Neural progenitor cell (in vitro differentiated cells): Measurements from ENCODE around the gene MUC5AC. TPM values are rescaled to one million over a fixed set of nuclear protein-coding genes. Genes with fewer than 3 reads are reported as not detected.
A peak's percentile ranks its signal among the peaks of the same experiment; 100 is the strongest.

ENCODE experiments used
- DNase-seq: peaks from one replicate; pipeline ENCODE4 v3.0.0-alpha.2; 2016; ENCODE audit warnings: low spot score
- H2AFZ ChIP-seq: fragments of 200-600 bp; sonication (generic); replicated peaks from 2 replicates; pipeline ENCODE4 v1.6.1; 2016; ENCODE audit warnings: antibody characterized with exemption
- H3F3A ChIP-seq: fragments of 200-600 bp; sonication (generic); 2 replicates; pipeline ENCODE4 v1.6.1; 2016; ENCODE audit warnings: antibody characterized with exemption, low read depth
- H3K27ac ChIP-seq: fragments of 200-600 bp; sonication (generic); 2 replicates; pipeline ENCODE4 v1.5.1; 2016; ENCODE audit warnings: mild to moderate bottlenecking
- H3K27me3 ChIP-seq: fragments of 200-600 bp; sonication (generic); 2 replicates; pipeline ENCODE4 v1.6.1; 2016; ENCODE audit warnings: mild to moderate bottlenecking, moderate library complexity
- H3K36me3 ChIP-seq: fragments of 200-600 bp; sonication (generic); 2 replicates; pipeline ENCODE4 v1.5.1; 2016
- H3K4me1 ChIP-seq: fragments of 200-600 bp; sonication (generic); 2 replicates; pipeline ENCODE4 v1.6.1; 2016; ENCODE audit warnings: mixed run types
- H3K4me2 ChIP-seq: fragments of 200-600 bp; sonication (generic); 2 replicates; pipeline ENCODE4 v1.6.1; 2016
- H3K4me3 ChIP-seq: fragments of 200-600 bp; sonication (generic); 2 replicates; pipeline ENCODE4 v1.5.1; 2016
- H3K79me2 ChIP-seq: fragments of 200-600 bp; sonication (generic); 2 replicates; pipeline ENCODE4 v1.6.1; 2016; ENCODE audit warnings: low read depth
- H3K9ac ChIP-seq: fragments of 200-600 bp; sonication (generic); 2 replicates; pipeline ENCODE4 v1.6.1; 2016
- H3K9me3 ChIP-seq: fragments of 200-600 bp; sonication (generic); 2 replicates; pipeline ENCODE4 v1.5.1; 2016; ENCODE audit warnings: low read depth
- H4K20me1 ChIP-seq: fragments of 200-600 bp; sonication (generic); 2 replicates; pipeline ENCODE4 v1.6.1; 2016; ENCODE audit warnings: low read depth
- H3K27ac Mint-ChIP-seq: 3 replicates; pipeline ENCODE4 v1.8.0; 2021; ENCODE audit warnings: mixed read lengths
- H3K27me3 Mint-ChIP-seq: 2 replicates; pipeline ENCODE4 v1.8.0; 2022; ENCODE audit warnings: low read depth, mild to moderate bottlenecking, inconsistent platforms, moderate library complexity, mixed read lengths; ENCODE audit not compliant: insufficient read depth
- H3K36me3 Mint-ChIP-seq: 3 replicates; pipeline ENCODE4 v1.8.0; 2021; ENCODE audit warnings: mixed read lengths
- H3K4me1 Mint-ChIP-seq: 3 replicates; pipeline ENCODE4 v1.8.0; 2021; ENCODE audit warnings: mixed read lengths
- H3K4me3 Mint-ChIP-seq: 3 replicates; pipeline ENCODE4 v1.8.0; 2021; ENCODE audit warnings: mild to moderate bottlenecking, moderate library complexity, mixed read lengths
- H3K9me3 Mint-ChIP-seq: 3 replicates; pipeline ENCODE4 v1.8.0; 2020; ENCODE audit warnings: mixed read lengths
- EZH2 ChIP-seq: fragments of 200-600 bp; sonication (generic); IDR thresholded peaks from 2 replicates; pipeline ENCODE4 v1.6.1; 2017; ENCODE audit warnings: antibody characterized with exemption, mild to moderate bottlenecking, moderate library complexity
- EZH2phosphoT487 ChIP-seq: fragments of 200-600 bp; sonication (generic); IDR thresholded peaks from 2 replicates; pipeline ENCODE4 v1.6.1; 2017; ENCODE audit warnings: antibody characterized with exemption
- total RNA-seq: library from RNA; depleted of rRNA; stranded (reverse); fragments of >200 nt; gene quantifications from 2 replicates; pipeline ENCODE4 v1.2.3, GENCODE V29; 2015; ENCODE audit warnings: low replicate concordance
- TF ChIP-seq, protein P1 (sequence below): fragments of 200-600 bp; sonication (generic); IDR thresholded peaks from 2 replicates; pipeline ENCODE4 v1.5.1; 2017; ENCODE audit warnings: antibody characterized with exemption, mild to moderate bottlenecking

Gene MUC5AC
- total RNA-seq, 1 donor from 2014 or later = not detected

DNA sequence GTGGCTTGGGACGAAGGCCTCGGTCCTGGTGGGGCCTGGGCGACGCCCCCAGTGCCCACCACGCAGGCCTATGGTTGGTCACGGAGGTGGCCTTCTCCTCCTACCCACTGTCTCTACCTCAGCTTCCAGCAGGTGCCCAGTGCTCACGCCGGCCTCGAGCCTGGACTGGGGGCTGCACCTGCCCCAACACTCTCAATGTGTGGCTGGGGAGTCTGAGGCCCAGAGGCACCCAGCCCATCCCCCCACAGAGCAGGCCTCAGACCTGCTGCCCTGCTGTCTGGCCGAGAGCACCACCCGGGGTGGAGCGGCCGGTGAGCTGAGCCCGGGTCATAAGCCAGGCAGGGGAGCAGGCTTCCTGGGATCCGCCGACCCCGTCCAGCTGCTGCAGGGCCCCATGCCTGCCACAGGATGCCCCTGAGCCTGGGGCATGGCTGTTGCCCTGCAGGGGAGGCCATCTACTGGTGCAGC is 28.6 kb upstream of the MUC5AC start:
- no peaks in the 10 kb centered on the region for H3K36me3 ChIP-seq
- no peak overlapping the region for H3K4me3 Mint-ChIP-seq
- no peaks in the 10 kb centered on the region for H3F3A ChIP-seq
- DNase-seq = no peak
- no peak overlapping the region for H2AFZ ChIP-seq
- peaks cover 2% of the 10 kb centered on the region for H3K4me1 Mint-ChIP-seq
- H3K4me3 ChIP-seq = no peak overlapping the region
- TF ChIP-seq, protein P1, sequence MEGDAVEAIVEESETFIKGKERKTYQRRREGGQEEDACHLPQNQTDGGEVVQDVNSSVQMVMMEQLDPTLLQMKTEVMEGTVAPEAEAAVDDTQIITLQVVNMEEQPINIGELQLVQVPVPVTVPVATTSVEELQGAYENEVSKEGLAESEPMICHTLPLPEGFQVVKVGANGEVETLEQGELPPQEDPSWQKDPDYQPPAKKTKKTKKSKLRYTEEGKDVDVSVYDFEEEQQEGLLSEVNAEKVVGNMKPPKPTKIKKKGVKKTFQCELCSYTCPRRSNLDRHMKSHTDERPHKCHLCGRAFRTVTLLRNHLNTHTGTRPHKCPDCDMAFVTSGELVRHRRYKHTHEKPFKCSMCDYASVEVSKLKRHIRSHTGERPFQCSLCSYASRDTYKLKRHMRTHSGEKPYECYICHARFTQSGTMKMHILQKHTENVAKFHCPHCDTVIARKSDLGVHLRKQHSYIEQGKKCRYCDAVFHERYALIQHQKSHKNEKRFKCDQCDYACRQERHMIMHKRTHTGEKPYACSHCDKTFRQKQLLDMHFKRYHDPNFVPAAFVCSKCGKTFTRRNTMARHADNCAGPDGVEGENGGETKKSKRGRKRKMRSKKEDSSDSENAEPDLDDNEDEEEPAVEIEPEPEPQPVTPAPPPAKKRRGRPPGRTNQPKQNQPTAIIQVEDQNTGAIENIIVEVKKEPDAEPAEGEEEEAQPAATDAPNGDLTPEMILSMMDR = no peak
- no peak for TF ChIP-seq EZH2phosphoT487
- TF ChIP-seq EZH2 = no peak
- peaks cover 14% of the 10 kb centered on the region for H3K27me3 Mint-ChIP-seq
- peaks cover 10% of the 10 kb centered on the region for H3K4me1 ChIP-seq
- H3K9me3 ChIP-seq = no peaks in the 10 kb centered on the region
- H3K36me3 Mint-ChIP-seq = no peaks in the 10 kb centered on the region
- H3K27me3 ChIP-seq = no peaks in the 10 kb centered on the region
- H3K4me2 ChIP-seq = no peak overlapping the region
- no peaks in the 10 kb centered on the region for H3K79me2 ChIP-seq
- peaks cover 2% of the 10 kb centered on the region for H3K9me3 Mint-ChIP-seq
- no peak overlapping the region for H3K27ac ChIP-seq
- H4K20me1 ChIP-seq = no peaks in the 10 kb centered on the region
- H3K9ac ChIP-seq = no peak overlapping the region
- H3K27ac Mint-ChIP-seq = no peak overlapping the region

DNA sequence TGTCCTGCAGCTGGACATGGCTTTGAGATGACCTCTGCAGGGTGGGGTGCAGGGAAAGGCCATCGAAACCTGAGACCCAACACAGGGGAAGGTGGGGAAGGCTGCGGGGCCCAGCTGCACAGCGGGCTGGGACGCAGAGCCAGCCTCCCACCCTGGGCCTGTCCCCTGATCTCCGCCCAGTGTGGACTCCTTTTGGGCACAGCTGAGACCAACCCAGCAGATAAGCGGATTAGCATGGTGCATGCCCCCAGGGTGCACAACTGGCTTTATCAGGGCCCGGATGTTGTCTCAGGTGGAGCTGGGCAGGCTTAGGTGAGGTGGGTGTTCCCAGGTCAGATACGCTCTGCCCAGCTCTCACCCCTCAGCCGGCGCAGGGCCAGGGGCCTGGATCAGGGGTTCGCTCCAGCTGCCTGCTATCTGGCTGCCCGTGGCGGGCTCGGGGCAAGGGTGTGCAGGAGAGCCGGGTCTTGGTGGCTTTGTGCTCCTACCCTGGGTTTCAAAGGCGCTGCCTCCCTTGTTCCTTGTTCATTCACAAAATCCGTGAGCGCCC is 28.1 kb upstream of the MUC5AC start:
- Mint-ChIP-seq H3K9me3 (peaks cover 2% of the 10 kb centered on the region), H3K4me3 (no peak overlapping the region), H3K4me1 (peaks cover 2% of the 10 kb centered on the region), H3K27me3 (peaks cover 14% of the 10 kb centered on the region), H3K36me3 (no peaks in the 10 kb centered on the region), H3K27ac (no peak overlapping the region)
- Histone ChIP-seq H3K9ac (no peak overlapping the region), H3K4me2 (no peak overlapping the region), H3F3A (no peaks in the 10 kb centered on the region), H3K4me3 (no peak overlapping the region), H3K9me3 (no peaks in the 10 kb centered on the region), H3K27me3 (no peaks in the 10 kb centered on the region), H3K36me3 (no peaks in the 10 kb centered on the region), H3K79me2 (no peaks in the 10 kb centered on the region), H4K20me1 (no peaks in the 10 kb centered on the region), H3K4me1 (peaks cover 10% of the 10 kb centered on the region), H3K27ac (no peak overlapping the region), H2AFZ (no peak overlapping the region)
- TF ChIP-seq EZH2 = no peak
- peak; percentile 22 for DNase-seq

DNA sequence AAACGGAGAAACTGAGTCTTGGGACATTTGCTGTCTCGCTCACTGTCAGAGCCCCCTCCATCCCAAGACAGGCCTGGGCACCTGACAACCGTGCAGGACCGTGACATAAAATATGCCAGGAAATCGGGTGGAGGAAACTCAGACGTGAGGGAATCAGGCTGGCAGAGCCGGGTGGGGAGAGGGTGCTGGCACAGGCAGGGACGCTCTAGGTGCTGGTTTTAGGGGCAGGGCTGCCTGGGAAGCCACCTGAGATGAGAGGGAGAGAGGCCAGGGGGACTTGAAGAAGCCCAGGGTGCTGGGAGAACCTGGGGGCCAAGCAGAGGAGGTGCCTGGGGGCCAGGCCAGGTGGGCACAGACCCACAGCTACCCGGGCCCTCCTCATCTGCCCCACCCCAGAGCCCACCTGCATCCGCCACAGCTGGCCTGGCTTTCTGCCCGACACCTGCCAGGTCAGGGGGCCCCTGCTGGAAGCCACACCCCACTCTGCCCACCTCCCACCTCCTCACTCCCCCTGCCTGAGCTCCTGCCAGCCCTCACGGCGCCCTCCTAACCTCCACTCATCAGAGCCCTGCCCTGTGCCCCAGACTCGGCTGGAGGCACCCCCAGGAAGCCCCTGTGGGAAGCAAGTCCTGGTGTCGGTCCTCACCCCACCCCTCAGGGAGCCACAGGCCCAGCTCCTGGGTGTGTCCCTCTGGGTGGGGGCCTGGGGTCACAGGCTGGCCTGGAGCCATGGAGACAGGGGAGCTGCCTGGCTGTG is 27.3 kb upstream of the MUC5AC start:
- no peak for DNase-seq
- no peaks in the 10 kb centered on the region for H3K36me3 Mint-ChIP-seq

DNA sequence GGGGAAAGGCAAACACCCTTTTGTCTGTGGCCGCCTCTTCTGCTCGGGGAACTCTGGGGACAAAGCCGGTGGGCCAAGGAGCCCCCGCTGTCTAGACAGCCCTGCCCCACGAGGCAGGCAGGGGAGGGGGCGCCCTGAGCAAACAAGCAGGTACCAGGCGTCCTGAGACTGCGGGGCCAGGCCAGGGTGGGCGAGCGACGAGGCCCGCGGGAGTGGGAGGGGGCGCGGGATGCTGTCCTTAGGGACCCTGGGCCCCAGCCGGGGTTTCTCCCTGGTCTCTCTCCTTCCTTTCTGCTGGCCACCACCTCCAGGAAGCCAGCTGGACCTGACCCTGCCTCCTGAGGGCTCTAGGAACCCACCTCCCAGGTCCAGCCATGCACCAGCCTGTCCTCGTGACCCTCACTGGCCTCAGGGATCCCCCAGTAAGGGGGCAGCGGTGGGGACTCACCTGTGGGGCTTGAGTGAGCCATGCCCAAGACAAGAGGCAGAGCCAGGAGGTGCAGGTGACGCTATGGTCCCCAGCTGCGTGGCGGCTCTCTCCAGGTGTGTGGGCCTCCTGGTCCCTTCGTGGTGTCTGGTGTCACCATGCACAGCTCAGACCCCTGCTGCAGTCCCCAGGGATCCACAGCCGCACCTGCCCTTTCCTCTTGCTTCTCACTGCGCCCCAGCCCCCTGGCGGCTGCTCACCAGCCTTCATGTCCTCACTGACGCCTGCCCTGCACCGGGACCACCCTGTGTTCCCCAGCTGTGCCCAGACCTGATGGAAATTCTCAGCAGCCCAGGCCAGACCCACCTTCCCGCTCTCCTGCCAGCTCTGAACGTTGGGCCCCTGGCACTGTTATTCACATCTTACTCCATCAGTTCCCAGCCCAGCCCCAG is 26.5 kb upstream of the MUC5AC start:
- no peak for DNase-seq
- H3K27me3 Mint-ChIP-seq = peaks cover 10% of the 10 kb centered on the region
- peaks cover 10% of the 10 kb centered on the region for H3K4me1 ChIP-seq
- H3K36me3 ChIP-seq = no peaks in the 10 kb centered on the region
- no peak overlapping the region for H3K9ac ChIP-seq
- H2AFZ ChIP-seq = no peak overlapping the region
- no peaks in the 10 kb centered on the region for H4K20me1 ChIP-seq
- H3K4me3 Mint-ChIP-seq = no peak overlapping the region
- H3K36me3 Mint-ChIP-seq = no peaks in the 10 kb centered on the region
- peaks cover 2% of the 10 kb centered on the region for H3K4me1 Mint-ChIP-seq
- no peak overlapping the region for H3K4me2 ChIP-seq
- H3K4me3 ChIP-seq = no peak overlapping the region
- no peaks in the 10 kb centered on the region for H3K27me3 ChIP-seq
- peaks cover 6% of the 10 kb centered on the region for H3K9me3 Mint-ChIP-seq
- H3F3A ChIP-seq = no peaks in the 10 kb centered on the region
- no peaks in the 10 kb centered on the region for H3K79me2 ChIP-seq
- peaks cover 5% of the 10 kb centered on the region for H3K9me3 ChIP-seq
- H3K27ac ChIP-seq = no peak overlapping the region
- H3K27ac Mint-ChIP-seq = peak overlapping the region; percentile 31
- TF ChIP-seq EZH2 (no peak), EZH2phosphoT487 (no peak)
- TF ChIP-seq, protein P1 = no peak

More for the DNA sequence above, 27.3 kb upstream of the MUC5AC start:
- H3K9ac ChIP-seq = no peak overlapping the region
- H3K36me3 ChIP-seq = no peaks in the 10 kb centered on the region
- no peak overlapping the region for H2AFZ ChIP-seq
- Mint-ChIP-seq H3K9me3 (peaks cover 6% of the 10 kb centered on the region), H3K4me1 (peaks cover 2% of the 10 kb centered on the region), H3K27ac (no peak overlapping the region), H3K27me3 (peaks cover 12% of the 10 kb centered on the region), H3K4me3 (no peak overlapping the region)
- no peak overlapping the region for H3K4me3 ChIP-seq
- H3K9me3 ChIP-seq = peaks cover 3% of the 10 kb centered on the region
- H3F3A ChIP-seq = no peaks in the 10 kb centered on the region
- H3K4me2 ChIP-seq = no peak overlapping the region
- H3K27me3 ChIP-seq = no peaks in the 10 kb centered on the region
- H3K27ac ChIP-seq = no peak overlapping the region
- no peaks in the 10 kb centered on the region for H3K79me2 ChIP-seq
- TF ChIP-seq EZH2phosphoT487 = no peak
- H3K4me1 ChIP-seq = peaks cover 10% of the 10 kb centered on the region
- H4K20me1 ChIP-seq = no peaks in the 10 kb centered on the region
